ENCODE results near the gene DYNC2I2. TPM values are rescaled to one million over a fixed set of nuclear protein-coding genes. Genes with fewer than 3 reads are reported as not detected.

The DYNC2I2 gene
- total and polyA plus RNA-seq, 10 of the 15 experiments (the other 5 are each of a cell fraction or from before 2014, with no cell fraction given) = 0.89 to 118 (median 47.9) TPM

DNA sequence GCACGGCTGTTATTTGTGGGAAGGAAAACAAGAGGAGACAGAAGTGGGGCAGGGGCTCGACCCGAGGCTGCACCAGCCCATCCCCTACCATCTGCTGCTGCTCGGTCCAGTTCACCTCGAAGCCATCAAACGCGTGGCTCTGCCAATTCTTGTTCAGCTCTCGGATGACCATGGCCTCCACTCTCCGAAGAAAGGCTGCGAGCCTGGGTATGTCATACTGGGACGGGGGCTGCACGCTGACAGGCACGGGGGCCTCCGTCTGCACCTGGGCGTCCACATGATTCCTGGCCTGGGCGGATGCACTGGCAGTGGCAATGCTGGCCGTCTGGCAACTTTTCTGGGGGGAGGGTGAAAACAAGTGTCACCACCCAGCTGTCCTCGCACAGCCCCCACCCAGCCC lies 16.0 kb downstream of the DYNC2I2 start:
- no peaks in the 10 kb centered on the region for H3K27me3 ChIP-seq (replicated peaks in 1 of 2; ENCODE audit: control insufficient read depth in 2 of 2, insufficient read depth in 2 of 2, low read length in 1 of 2)
- no peak for FAIRE-seq
- peaks cover 0 to 3% of the 10 kb centered on the region in 2 experiments; a peak in 3 of 4 replicates for H3K36me3 ChIP-seq (ENCODE audit: control insufficient read depth in 2 of 2, insufficient read depth in 2 of 2, low read length in 1 of 2)
- H3K4me1 ChIP-seq (ENCODE audit: control insufficient read depth, insufficient read depth, low read length) = peaks cover 11% of the 10 kb centered on the region
- WGBS (ENCODE audit: insufficient coverage, insufficient replicate concordance, low lambda C conversion rate, missing lambda C conversion rate) = 94% methylated on average over 17 of the region's 18 CpGs
- H3K4me3 ChIP-seq = no peak overlapping the region
- no peaks in the 10 kb centered on the region for H3K9me3 ChIP-seq (replicated peaks; ENCODE audit: control insufficient read depth, insufficient read depth, low read length)
- POLR2A ChIA-PET = interaction anchor here (0.6 kb wide), 1 partner anchor 35 kb away, joined by 3 read pairs; no protein-coding TSS in a partner anchor
- no peak for DNase-seq (ENCODE audit: low read depth, low spot score)
- BruUV-seq (replicated peaks) = no TSS peak
- H4K20me1 ChIP-seq (ENCODE audit: control insufficient read depth, insufficient read depth) = no peaks in the 10 kb centered on the region
- SMC1A ChIA-PET (ENCODE audit: uncharacterized antibody, unreplicated experiment) = no interaction called here
- peaks cover 5% of the 10 kb centered on the region for H3K79me2 ChIP-seq (ENCODE audit: control insufficient read depth, insufficient read depth, low read length)
- TF ChIP-seq, protein P1, sequence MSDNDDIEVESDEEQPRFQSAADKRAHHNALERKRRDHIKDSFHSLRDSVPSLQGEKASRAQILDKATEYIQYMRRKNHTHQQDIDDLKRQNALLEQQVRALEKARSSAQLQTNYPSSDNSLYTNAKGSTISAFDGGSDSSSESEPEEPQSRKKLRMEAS (IDR thresholded peaks at IDR 0.05; ENCODE audit: low read depth, low read length) = no peak
- TF ChIP-seq, protein P2, sequence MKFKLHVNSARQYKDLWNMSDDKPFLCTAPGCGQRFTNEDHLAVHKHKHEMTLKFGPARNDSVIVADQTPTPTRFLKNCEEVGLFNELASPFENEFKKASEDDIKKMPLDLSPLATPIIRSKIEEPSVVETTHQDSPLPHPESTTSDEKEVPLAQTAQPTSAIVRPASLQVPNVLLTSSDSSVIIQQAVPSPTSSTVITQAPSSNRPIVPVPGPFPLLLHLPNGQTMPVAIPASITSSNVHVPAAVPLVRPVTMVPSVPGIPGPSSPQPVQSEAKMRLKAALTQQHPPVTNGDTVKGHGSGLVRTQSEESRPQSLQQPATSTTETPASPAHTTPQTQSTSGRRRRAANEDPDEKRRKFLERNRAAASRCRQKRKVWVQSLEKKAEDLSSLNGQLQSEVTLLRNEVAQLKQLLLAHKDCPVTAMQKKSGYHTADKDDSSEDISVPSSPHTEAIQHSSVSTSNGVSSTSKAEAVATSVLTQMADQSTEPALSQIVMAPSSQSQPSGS (IDR thresholded peaks at IDR 0.05; ENCODE audit: low read length) = no peak
- TF ChIP-seq PML (IDR thresholded peaks at IDR 0.05; ENCODE audit: low read length) = no peak
- TF ChIP-seq YBX1 (IDR thresholded peaks at IDR 0.05) = no peak
- TF ChIP-seq ZNF217 (IDR thresholded peaks at IDR 0.05) = no peak
- TF ChIP-seq PAX5 (IDR thresholded peaks at IDR 0.05; ENCODE audit: borderline replicate concordance, low read depth, low read length) = no peak
- no peak for TF ChIP-seq ETV6 (conservative IDR thresholded peaks at IDR 0.05 in 1 of 2, IDR thresholded peaks at IDR 0.05 in 1 of 2; ENCODE audit: borderline replicate concordance in 1 of 2, low read depth in 1 of 2)
- intact Hi-C loops (cut with micrococcal nuclease; ENCODE audit: unreplicated experiment) (loop anchor here (10.0 kb wide), 1 partner anchor 174 kb away; the partner anchor contains the start of gene ENDOG), in situ Hi-C loops (cut with MboI) (no loop called here)
- CTCF ChIA-PET = no interaction called here
- no peak for ATAC-seq
- no peak overlapping the region for H3K9ac ChIP-seq (ENCODE audit: control insufficient read depth, insufficient read depth, low read length)
- H2AFZ ChIP-seq (ENCODE audit: control insufficient read depth, low read depth, low read length) = no peak overlapping the region
- RAD21 ChIA-PET (ENCODE audit: unreplicated experiment) = no interaction called here
- no peak overlapping the region for H3K4me2 ChIP-seq (ENCODE audit: control insufficient read depth, insufficient read depth)
- no peak overlapping the region for H3K27ac ChIP-seq (ENCODE audit: control insufficient read depth, insufficient read depth)

Measured in GM12878 (cell line).